T-cell (primary cell): Measurements from ENCODE around the gene IQCE. TPM values are rescaled to one million over a fixed set of nuclear protein-coding genes. Genes with fewer than 3 reads are reported as not detected.
A peak's percentile ranks its signal among the peaks of the same experiment; 100 is the strongest.
"Not testable (repeated sequence)": the region's sequence is repeated elsewhere in the genome, so short reads cannot be mapped to it uniquely, and the experiment has no call there.

Source experiments
- ATAC-seq, 4 experiments: fragments of 200-7000 bp in 3 of 4; fragments of 150-1000 bp in 1 of 4; cut with Tn5 transposase; replicated peaks in 1 of 4; 1 replicate in 3 of 4; 2 replicates in 1 of 4; pipeline ENCODE4 v1.10.0; 2021; ENCODE audit warnings: moderate library complexity in 3 of 4, mild to moderate bottlenecking in 2 of 4, moderate number of reproducible peaks in 1 of 4
- CTCF ChIA-PET, 2 donors: fragments of 300-600 bp; sonication (Branson Sonifier 250); formaldehyde crosslinking; loops; one replicate each; lab custom pipeline; 2022; ENCODE audit warnings: antibody characterized with exemption in 2 of 2; lab: Charles Lee
- POLR2A ChIA-PET, 2 donors: fragments of 300-600 bp; sonication (Branson Sonifier 250); formaldehyde crosslinking; loops; one replicate each; lab custom pipeline; 2022; ENCODE audit warnings: antibody characterized with exemption in 2 of 2; lab: Charles Lee
- DNase-seq, 35 experiments: peaks; one replicate each; pipeline versions ENCODE4 v3.0.0 to v3.0.0-alpha.2; 2013 to 2023
- H3K27ac ChIP-seq: one replicate; pipeline ENCODE4 v1.5.1; 2013; ENCODE audit warnings: low read length
- H3K27me3 ChIP-seq, 2 experiments: replicated peaks in 1 of 2; 1 replicate in 1 of 2; 2 replicates in 1 of 2; pipeline versions ENCODE4 v1.6.1 to v1.7.0; 2013; ENCODE audit warnings: low read length in 1 of 2, mixed read lengths in 1 of 2; ENCODE audit not compliant: control insufficient read depth in 2 of 2, insufficient read depth in 2 of 2; ENCODE audit errors: extremely low read depth in 1 of 2
- H3K36me3 ChIP-seq, 2 donors: 1 replicate in 1 of 2; 2 replicates in 1 of 2; pipeline versions ENCODE4 v1.6.1 to v1.7.0; 2013; ENCODE audit warnings: low read length in 1 of 2; ENCODE audit not compliant: control insufficient read depth in 2 of 2, insufficient read depth in 1 of 2; ENCODE audit errors: extremely low read depth in 1 of 2
- H3K4me1 ChIP-seq, 2 experiments: 1 replicate in 1 of 2; 2 replicates in 1 of 2; pipeline versions ENCODE4 v1.6.1 to v1.7.0; 2013; ENCODE audit warnings: low read length in 2 of 2, mixed read lengths in 1 of 2; ENCODE audit not compliant: insufficient read depth in 2 of 2, control insufficient read depth in 1 of 2; ENCODE audit errors: extremely low read depth in 1 of 2
- H3K4me3 ChIP-seq, 2 donors: 1 replicate in 1 of 2; 2 replicates in 1 of 2; pipeline versions ENCODE4 v1.5.1 to v1.7.0; 2013; ENCODE audit warnings: mild to moderate bottlenecking in 2 of 2, low read length in 1 of 2, moderate library complexity in 1 of 2; ENCODE audit not compliant: control insufficient read depth in 1 of 2; ENCODE audit errors: extremely low read depth in 1 of 2
- H3K9me3 ChIP-seq: 2 replicates; pipeline ENCODE4 v1.7.0; 2013
- H3K27ac Mint-ChIP-seq, 2 donors: one replicate each; pipeline ENCODE4 v1.8.0; 2020 to 2021; ENCODE audit warnings: mild to moderate bottlenecking in 2 of 2, mixed read lengths in 2 of 2
- H3K27me3 Mint-ChIP-seq, 2 donors: one replicate each; pipeline ENCODE4 v1.8.0; 2021 to 2022; ENCODE audit warnings: mixed read lengths in 2 of 2
- H3K36me3 Mint-ChIP-seq: one replicate; pipeline ENCODE4 v1.8.0; 2021; ENCODE audit warnings: mixed read lengths
- H3K4me1 Mint-ChIP-seq, 3 donors: one replicate each; pipeline ENCODE4 v1.8.0; 2020 to 2022; ENCODE audit warnings: mixed read lengths in 3 of 3, mild to moderate bottlenecking in 1 of 3
- H3K4me3 Mint-ChIP-seq, 3 donors: one replicate each; pipeline ENCODE4 v1.8.0; 2020 to 2022; ENCODE audit warnings: mild to moderate bottlenecking in 3 of 3, mixed read lengths in 3 of 3, moderate library complexity in 3 of 3
- H3K9me3 Mint-ChIP-seq, 3 donors: one replicate each; pipeline ENCODE4 v1.8.0; 2020 to 2022; ENCODE audit warnings: mixed read lengths in 3 of 3
- WGBS: methylation state at CpG from one replicate; pipeline ENCODE4 v1.1.5; 2013; ENCODE audit warnings: missing lambda C conversion rate; ENCODE audit not compliant: insufficient coverage; 5-methylcytosine and 5-hydroxymethylcytosine counted together
- total RNA-seq, 35 experiments: library from RNA in 6 of 35; stranded (reverse) in 6 of 35; fragments of 120-200 nt in 1 of 35; gene quantifications; one replicate each; pipeline versions ENCODE4 v1.2.1 to v1.2.4 and lab custom pipeline; 2013 to 2026

The IQCE gene
- total RNA-seq, 5 donors from 2014 or later (not counting 1 experiment from before 2014, with no cell fraction given), result 4.5 to 11.7 (median 8.0) TPM

- Histone ChIP-seq H3K4me3 (peak within 1 kb of the TSS; percentile 83 to 94), H3K27me3 (no peaks in the 10 kb centered on the region), H3K9me3 (no peaks in the 10 kb centered on the region), H3K36me3 (peaks cover 0 to 4% of the 10 kb centered on the region in 2 donors), H3K4me1 (peaks cover 18 to 51% of the 10 kb centered on the region in 2 experiments), H3K27ac (peak within 1 kb of the TSS; percentile 97)
- peaks cover 6% of the 10 kb centered on the region for H3K36me3 Mint-ChIP-seq
- under 1% methylated on average over 55 of the region's 79 CpGs for WGBS
- H3K27ac Mint-ChIP-seq, result peak within 1 kb of the TSS; percentile 78 to 86
- ChIA-PET CTCF (interaction anchor here in 1 of 2 donors (0.6 kb wide), 1 partner anchor 500 kb away, joined by 3 read pairs; no protein-coding TSS in a partner anchor), POLR2A (no interaction called here)
- H3K4me1 Mint-ChIP-seq, result peaks cover 39 to 48% (median 41%) of the 10 kb centered on the region in 3 donors
- H3K4me3 Mint-ChIP-seq, result peak within 1 kb of the TSS; percentile 83 to 86 (median 85)
- H3K9me3 Mint-ChIP-seq, result no peaks in the 10 kb centered on the region
- H3K27me3 Mint-ChIP-seq, result no peaks in the 10 kb centered on the region
- peak; percentile 86 to 91 (median 89) for ATAC-seq
- peak; percentile 86 to 99 (median 95) for DNase-seq
Observed at GRCh38 chr7:2555121-2556052, 3.4 kb upstream of the IQCE start, which contains the start of gene BRAT1. Gene BRAT1 (minus strand): TSS chr7:2555524. CDS start chr7:2554431, 1,093 bp downstream.

- H3K27me3 Mint-ChIP-seq, result no peaks in the 10 kb centered on the region
- Histone ChIP-seq H3K36me3 (no peaks in the 10 kb centered on the region), H3K9me3 (no peaks in the 10 kb centered on the region), H3K27ac (no peak overlapping the region), H3K27me3 (no peaks in the 10 kb centered on the region), H3K4me1 (peaks cover 11 to 31% of the 10 kb centered on the region in 2 experiments), H3K4me3 (peak overlapping the region; percentile 60 to 74)
- ChIA-PET POLR2A (no interaction called here), CTCF (no interaction called here)
- H3K27ac Mint-ChIP-seq, result no peak overlapping the region
- WGBS, result 12% methylated on average over 43 of the region's 53 CpGs
- H3K4me1 Mint-ChIP-seq, result peaks cover 10 to 25% (median 20%) of the 10 kb centered on the region in 3 donors
- H3K36me3 Mint-ChIP-seq, result no peaks in the 10 kb centered on the region
- DNase-seq, result peak in 6 of 35 experiments; percentile 13 to 54 (median 21)
- no peaks in the 10 kb centered on the region for H3K9me3 Mint-ChIP-seq
- peak in 3 of 4 experiments; percentile 5 to 15 (median 10) for ATAC-seq
- H3K4me3 Mint-ChIP-seq, result peak overlapping the region; percentile 67 to 77 (median 71)
Observed at GRCh38 chr7:2559283-2559950, 638 bp downstream of the IQCE start.

- ATAC-seq, H3K27ac Mint-ChIP-seq: not testable (repeated sequence)
- POLR2A ChIA-PET, result interaction anchor here in 1 of 2 donors (0.7 kb wide), 1 partner anchor 239 kb away, joined by 7 read pairs; no protein-coding TSS in a partner anchor
Observed at GRCh38 chr7:2563955-2564354, 5.2 kb downstream of the IQCE start.

GRCh38 chr7:2564970-2565540 lies 6.3 kb downstream of the IQCE start:
- ChIA-PET POLR2A (no interaction called here), CTCF (no interaction called here)
- H3K9me3 ChIP-seq, result no peaks in the 10 kb centered on the region
- peaks cover 0 to 12% of the 10 kb centered on the region in 2 experiments for H3K4me1 ChIP-seq
- peaks cover 2% of the 10 kb centered on the region for H3K36me3 Mint-ChIP-seq
- DNase-seq (no peak), ATAC-seq (no peak)
- no peak overlapping the region for H3K4me3 Mint-ChIP-seq
- no peaks in the 10 kb centered on the region for H3K27me3 Mint-ChIP-seq
- no peak overlapping the region for H3K27ac Mint-ChIP-seq
- H3K36me3 ChIP-seq, result no peaks in the 10 kb centered on the region
- no peaks in the 10 kb centered on the region for H3K27me3 ChIP-seq
- 97% methylated on average over 6 of the region's 12 CpGs for WGBS
- H3K27ac ChIP-seq, result no peak overlapping the region
- H3K4me3 ChIP-seq, result no peak overlapping the region
- H3K9me3 Mint-ChIP-seq, result no peaks in the 10 kb centered on the region
- H3K4me1 Mint-ChIP-seq, result peaks cover 6 to 13% (median 11%) of the 10 kb centered on the region in 3 donors

More at GRCh38 chr7:2563955-2564354, 5.2 kb downstream of the IQCE start:
- H3K27me3 Mint-ChIP-seq, H3K27me3 ChIP-seq, H3K9me3 ChIP-seq, H3K4me3 ChIP-seq, H3K27ac ChIP-seq, DNase-seq, H3K36me3 ChIP-seq, CTCF ChIA-PET, H3K4me3 Mint-ChIP-seq, H3K9me3 Mint-ChIP-seq, H3K36me3 Mint-ChIP-seq: not testable (repeated sequence)
- H3K4me1 Mint-ChIP-seq, result peaks cover 11 to 18% (median 17%) of the 10 kb centered on the region in 3 donors
- peaks cover 3 to 21% of the 10 kb centered on the region in 2 experiments for H3K4me1 ChIP-seq
- WGBS, result no CpG with 5 or more reads among the region's 3 CpGs

GRCh38 chr7:2566348-2566889 lies 7.6 kb downstream of the IQCE start:
- peaks cover 4% of the 10 kb centered on the region for H3K36me3 Mint-ChIP-seq
- ChIA-PET CTCF (interaction anchor here in 1 of 2 donors (0.7 kb wide), 1 partner anchor 84 kb away, joined by 3 read pairs; no protein-coding TSS in a partner anchor), POLR2A (interaction anchor here (0.6 to 0.7 kb wide), 3 partner anchors 20 to 956 kb away, joined by 3 to 7 read pairs (median 4); no protein-coding TSS in a partner anchor)
- Histone ChIP-seq H3K27me3 (no peaks in the 10 kb centered on the region), H3K36me3 (peaks cover 0 to under 1% of the 10 kb centered on the region in 2 donors), H3K4me1 (peaks cover 0 to 9% of the 10 kb centered on the region in 2 experiments), H3K27ac (no peak overlapping the region), H3K4me3 (no peak overlapping the region), H3K9me3 (no peaks in the 10 kb centered on the region)
- H3K4me3 Mint-ChIP-seq, result peak overlapping the region in 1 of 3 donors; percentile 13
- peak overlapping the region in 1 of 2 donors; percentile 39 for H3K27ac Mint-ChIP-seq
- DNase-seq (no peak), ATAC-seq (no peak)
- no peaks in the 10 kb centered on the region for H3K9me3 Mint-ChIP-seq
- 63% methylated on average over 3 of the region's 8 CpGs for WGBS
- peaks cover 4 to 12% (median 10%) of the 10 kb centered on the region in 3 donors for H3K4me1 Mint-ChIP-seq
- H3K27me3 Mint-ChIP-seq, result no peaks in the 10 kb centered on the region
